Epithelial cell of proximal tubule (primary cell): ENCODE results near the gene ZNF385B. TPM values are rescaled to one million over a fixed set of nuclear protein-coding genes. Genes with fewer than 3 reads are reported as not detected.

Experiments used
- DNase-seq: peaks from one replicate; pipeline ENCODE4 v3.0.0-alpha.2; 2011; ENCODE audit warnings: low read depth
- H3K4me3 ChIP-seq: 2 replicates; pipeline ENCODE4 v1.5.1; 2011; ENCODE audit warnings: low read depth, mild to moderate bottlenecking, low read length
- total RNA-seq: library from RNA; depleted of rRNA; stranded (reverse); fragments of >200 nt; gene quantifications from 2 replicates; pipeline ENCODE4 v1.2.3, GENCODE V29; 2015
- TF ChIP-seq, protein P1 (sequence below): conservative IDR thresholded peaks from 2 replicates; pipeline ENCODE4 v1.5.1; 2012; ENCODE audit warnings: low read depth, mild to moderate bottlenecking, low read length

The ZNF385B gene
- total RNA-seq, 1 donor from 2014 or later = 0.69 TPM

DNA sequence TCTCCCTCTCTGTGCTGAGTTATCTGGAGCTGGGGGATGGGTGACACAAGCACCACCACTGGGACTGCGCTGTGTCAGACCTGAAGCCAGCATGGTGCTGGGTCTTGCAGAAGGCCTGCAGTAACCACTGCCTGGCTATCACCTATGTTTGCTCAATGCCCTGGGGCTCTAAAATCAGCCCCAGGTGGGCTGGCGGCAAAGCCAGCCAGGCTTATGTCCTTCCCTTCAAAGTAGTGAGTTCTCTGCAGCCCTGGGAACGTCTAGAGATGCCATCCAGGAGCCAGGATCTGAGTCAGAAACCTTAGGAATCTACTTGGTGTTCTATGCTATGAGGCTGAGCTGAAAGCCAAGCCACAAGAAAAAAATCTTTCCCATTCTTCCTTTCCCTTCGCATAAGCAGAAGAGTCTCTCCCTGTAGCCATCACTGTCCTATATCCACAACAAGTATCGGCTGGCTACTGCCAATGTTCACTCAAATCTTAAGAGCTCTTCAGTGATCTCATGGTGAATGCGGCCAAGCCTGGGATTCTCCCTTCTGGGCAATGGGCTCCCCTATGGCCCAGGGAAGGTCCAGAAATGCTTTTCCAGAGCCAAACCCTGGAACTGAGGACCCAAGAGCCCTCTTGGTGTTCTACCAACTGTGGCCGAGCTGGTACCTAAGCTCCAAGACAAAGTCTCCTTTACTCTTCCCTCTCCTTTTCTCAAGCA lies 248.7 kb downstream of the ZNF385B start:
- TF ChIP-seq, protein P1, sequence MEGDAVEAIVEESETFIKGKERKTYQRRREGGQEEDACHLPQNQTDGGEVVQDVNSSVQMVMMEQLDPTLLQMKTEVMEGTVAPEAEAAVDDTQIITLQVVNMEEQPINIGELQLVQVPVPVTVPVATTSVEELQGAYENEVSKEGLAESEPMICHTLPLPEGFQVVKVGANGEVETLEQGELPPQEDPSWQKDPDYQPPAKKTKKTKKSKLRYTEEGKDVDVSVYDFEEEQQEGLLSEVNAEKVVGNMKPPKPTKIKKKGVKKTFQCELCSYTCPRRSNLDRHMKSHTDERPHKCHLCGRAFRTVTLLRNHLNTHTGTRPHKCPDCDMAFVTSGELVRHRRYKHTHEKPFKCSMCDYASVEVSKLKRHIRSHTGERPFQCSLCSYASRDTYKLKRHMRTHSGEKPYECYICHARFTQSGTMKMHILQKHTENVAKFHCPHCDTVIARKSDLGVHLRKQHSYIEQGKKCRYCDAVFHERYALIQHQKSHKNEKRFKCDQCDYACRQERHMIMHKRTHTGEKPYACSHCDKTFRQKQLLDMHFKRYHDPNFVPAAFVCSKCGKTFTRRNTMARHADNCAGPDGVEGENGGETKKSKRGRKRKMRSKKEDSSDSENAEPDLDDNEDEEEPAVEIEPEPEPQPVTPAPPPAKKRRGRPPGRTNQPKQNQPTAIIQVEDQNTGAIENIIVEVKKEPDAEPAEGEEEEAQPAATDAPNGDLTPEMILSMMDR = no peak
- DNase-seq = no peak
- H3K4me3 ChIP-seq = no peak overlapping the region

DNA sequence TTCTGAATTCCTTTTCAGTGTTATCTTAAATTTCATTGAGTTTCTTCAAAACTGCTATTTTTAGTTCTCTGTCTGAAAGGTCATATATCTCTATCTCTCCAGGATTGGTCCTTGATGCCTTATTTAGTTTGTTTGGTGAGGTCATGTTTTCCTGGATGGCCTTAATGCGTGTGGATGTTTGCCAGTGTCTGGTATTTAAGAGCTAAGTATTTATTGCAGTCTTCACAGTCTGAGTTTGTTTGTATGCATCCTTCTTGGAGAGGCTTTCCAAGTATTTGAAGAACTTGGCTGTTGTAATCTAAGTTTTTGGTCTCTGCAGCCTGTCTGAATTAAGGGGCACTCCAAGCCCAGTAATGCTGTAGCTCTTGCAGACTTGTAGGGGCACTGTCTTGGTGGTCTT lies 249.3 kb downstream of the ZNF385B start:
- TF ChIP-seq, protein P1 = no peak
- no peak overlapping the region for H3K4me3 ChIP-seq
- DNase-seq = no peak

DNA sequence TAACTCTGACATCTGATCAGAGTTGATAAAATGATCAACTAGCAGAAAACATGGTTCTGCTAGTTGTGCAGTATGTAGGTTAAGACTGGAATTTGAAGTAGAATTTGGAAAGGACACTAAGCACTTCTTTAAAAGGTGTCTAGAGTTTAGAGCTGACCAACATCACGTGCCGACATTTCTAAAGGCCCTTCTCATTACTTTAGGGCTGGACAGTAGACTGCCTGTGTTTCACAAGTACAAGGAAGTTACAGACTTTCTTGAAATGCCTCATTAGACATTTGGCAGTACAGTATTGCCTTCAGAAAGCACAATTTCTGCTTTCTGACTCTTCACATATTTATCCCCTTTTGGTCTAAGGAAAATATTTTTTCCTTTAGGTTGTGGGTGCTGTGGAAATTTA lies 255.3 kb downstream of the ZNF385B start:
- DNase-seq = no peak
- H3K4me3 ChIP-seq = no peak overlapping the region

DNA sequence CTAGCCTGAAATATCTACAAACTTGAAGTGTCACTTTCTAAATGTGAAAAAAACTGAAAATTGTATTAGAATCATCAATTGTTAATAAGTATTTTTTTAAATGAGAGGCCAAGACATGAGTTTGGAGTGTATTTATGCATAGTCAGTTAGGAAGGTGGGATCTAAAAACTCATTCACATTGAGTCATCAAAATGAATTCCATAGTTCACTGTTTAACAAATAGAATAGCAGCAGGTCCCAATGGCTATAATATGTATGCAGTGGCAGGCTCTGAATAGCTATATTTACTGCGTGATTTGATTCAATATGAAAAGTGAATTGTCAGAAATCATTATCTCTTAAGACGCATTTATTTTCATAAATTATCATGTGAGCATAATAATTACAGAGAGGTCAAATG lies 256.1 kb downstream of the ZNF385B start:
- DNase-seq = no peak
- TF ChIP-seq, protein P1 = no peak
- H3K4me3 ChIP-seq = no peak overlapping the region

More for the DNA sequence above, 255.3 kb downstream of the ZNF385B start:
- TF ChIP-seq, protein P1 = no peak

DNA sequence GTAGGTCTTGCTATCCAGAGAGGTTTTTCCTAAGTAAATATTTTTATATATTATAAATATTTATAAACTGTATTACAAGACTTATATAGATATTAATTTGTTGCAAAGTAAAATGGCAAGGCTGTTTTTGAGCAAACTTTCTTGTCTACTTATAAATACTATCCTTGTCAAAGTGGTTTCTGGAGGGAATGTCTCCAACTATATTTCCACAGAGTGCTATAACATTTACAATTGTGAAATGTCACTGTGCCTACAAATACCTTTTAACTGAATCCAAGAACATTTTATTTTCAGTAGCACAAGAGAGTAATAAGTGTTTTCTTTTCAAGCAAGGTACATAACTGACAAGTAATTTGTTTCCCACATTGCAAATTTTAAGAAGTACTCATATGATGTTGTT lies 256.8 kb downstream of the ZNF385B start:
- DNase-seq = no peak
- TF ChIP-seq, protein P1 = no peak
- no peak overlapping the region for H3K4me3 ChIP-seq

DNA sequence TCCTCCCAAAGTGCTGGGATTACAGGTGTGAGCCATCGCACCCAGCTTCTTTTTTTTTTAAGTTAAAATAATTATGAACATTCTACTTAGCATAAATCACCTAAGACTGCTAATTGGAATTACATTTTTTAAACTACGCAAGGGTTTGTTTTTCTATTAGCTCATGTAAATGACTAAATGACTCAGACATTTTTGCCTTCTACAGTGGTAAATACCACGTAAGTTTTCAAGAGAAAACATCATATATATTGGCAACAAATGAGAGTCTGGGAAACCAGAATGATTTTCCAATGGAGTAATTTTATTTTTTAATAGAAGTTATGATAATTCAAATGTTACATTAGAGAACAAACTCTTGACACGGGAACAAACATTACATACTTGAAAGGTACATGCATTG lies 259.0 kb downstream of the ZNF385B start:
- DNase-seq = no peak
- H3K4me3 ChIP-seq = no peak overlapping the region
- TF ChIP-seq, protein P1 = no peak

DNA sequence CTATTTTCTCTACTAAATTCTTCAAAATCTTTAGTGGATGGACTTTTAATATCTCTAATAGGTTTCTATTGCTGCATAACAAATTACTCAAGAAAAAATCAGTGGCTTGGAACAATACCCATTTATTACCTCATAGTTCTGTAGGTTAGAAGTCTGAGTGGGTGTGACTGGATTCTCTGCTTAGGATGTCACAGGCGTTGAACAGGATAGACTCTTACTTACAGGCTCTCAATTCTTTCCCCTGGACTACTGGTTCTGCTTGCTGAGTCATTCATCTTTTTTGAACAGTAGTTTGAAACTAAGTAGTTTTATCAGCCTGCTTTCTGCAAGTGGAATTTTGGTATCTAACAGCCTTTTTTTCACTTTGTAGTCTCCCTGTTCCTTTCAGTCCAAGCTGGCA lies 265.4 kb downstream of the ZNF385B start:
- DNase-seq = no peak
- no peak overlapping the region for H3K4me3 ChIP-seq
- TF ChIP-seq, protein P1 = no peak
